Measurements from ENCODE around the gene SHROOM3. TPM values are rescaled to one million over a fixed set of nuclear protein-coding genes. Genes with fewer than 3 reads are reported as not detected.

Gene SHROOM3
- polyA plus RNA-seq, 2 of the 4 experiments (the other 2 are of a cell fraction), result 2.8 to 5.1 TPM

DNA sequence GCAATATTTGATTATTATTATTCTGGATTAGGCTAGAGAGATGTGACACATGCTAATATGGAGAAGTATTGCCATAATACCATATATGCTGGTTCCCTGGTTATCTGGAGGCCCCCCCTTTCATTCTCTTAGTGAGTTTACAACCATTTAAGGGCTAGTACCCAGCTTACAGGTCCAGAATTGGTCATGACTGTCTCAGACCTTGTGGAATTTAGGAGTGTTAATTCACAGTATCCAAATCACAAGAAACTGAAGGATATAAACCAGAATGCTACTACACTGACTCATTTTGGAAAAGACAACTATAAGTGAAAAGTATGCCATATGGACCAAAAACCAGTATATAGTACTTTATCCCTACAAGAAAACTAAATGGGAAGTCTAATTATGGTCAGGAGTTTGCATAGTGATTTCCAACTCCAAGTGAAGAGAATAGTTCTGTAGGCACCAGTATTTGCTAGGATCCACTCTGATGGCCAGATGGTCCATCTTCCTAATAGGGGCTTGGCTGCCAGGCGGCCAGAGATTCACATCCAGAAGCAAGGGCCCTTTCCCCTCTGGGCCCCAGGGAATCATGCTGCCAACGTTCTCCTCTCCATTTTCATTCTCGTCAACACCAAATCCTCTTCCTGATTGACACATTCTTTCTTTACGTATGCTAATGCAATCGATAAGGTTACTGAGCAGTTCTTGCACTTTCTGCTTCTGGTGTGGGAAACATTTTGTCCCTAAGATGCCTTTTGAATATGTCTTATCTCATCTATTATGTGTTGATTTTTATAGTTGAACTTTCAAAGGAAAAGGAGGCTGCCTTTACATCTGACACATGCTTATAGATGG lies 123.6 kb downstream of the SHROOM3 start:
- 71% methylated on average over 5 of the region's 5 CpGs for WGBS (ENCODE audit: missing lambda C conversion rate)
- POLR2A ChIA-PET, result no interaction called here
- Histone ChIP-seq H3K27ac (no peak overlapping the region), H3K4me2 (no peak overlapping the region), H3K4me3 (no peak overlapping the region), H3K9me3 (no peaks in the 10 kb centered on the region), H3K4me1 (0 out of 3 replicates have a peak, but pooled peaks cover 4% of the 10 kb centered on the region)
- ATAC-seq, result no peak
- DNase-seq (ENCODE audit: low read depth in 1 of 2, low spot score in 1 of 2), result no peak
- TF ChIP-seq HOXB5 (CRISPR knock-in tag; IDR thresholded peaks at IDR 0.05), result no peak
- TF ChIP-seq EP300 (IDR thresholded peaks at IDR 0.05), result no peak
- TF ChIP-seq EHMT2 (IDR thresholded peaks at IDR 0.05; ENCODE audit: low read depth), result no peak
- no peak for TF ChIP-seq SMC3 (IDR thresholded peaks at IDR 0.05)
- TF ChIP-seq SREBF2 (IDR thresholded peaks at IDR 0.05), result no peak
- no peak for TF ChIP-seq CBX8 (IDR thresholded peaks at IDR 0.05)
- TF ChIP-seq CHD2 (IDR thresholded peaks at IDR 0.05; ENCODE audit: low read length, partially characterized antibody), result no peak
- no peak for TF ChIP-seq TP53 (CRISPR knock-in tag; IDR thresholded peaks at IDR 0.05)
- TF ChIP-seq, protein P1, sequence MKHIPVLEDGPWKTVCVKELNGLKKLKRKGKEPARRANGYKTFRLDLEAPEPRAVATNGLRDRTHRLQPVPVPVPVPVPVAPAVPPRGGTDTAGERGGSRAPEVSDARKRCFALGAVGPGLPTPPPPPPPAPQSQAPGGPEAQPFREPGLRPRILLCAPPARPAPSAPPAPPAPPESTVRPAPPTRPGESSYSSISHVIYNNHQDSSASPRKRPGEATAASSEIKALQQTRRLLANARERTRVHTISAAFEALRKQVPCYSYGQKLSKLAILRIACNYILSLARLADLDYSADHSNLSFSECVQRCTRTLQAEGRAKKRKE (CRISPR knock-in tag; IDR thresholded peaks at IDR 0.05; ENCODE audit: low read depth), result no peak
- no peak for TF ChIP-seq MYC (IDR thresholded peaks at IDR 0.05; ENCODE audit: borderline replicate concordance, low read length)
- TF ChIP-seq, protein P2, sequence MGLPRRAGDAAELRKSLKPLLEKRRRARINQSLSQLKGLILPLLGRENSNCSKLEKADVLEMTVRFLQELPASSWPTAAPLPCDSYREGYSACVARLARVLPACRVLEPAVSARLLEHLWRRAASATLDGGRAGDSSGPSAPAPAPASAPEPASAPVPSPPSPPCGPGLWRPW (IDR thresholded peaks at IDR 0.05), result no peak
- TF ChIP-seq HOXA7 (CRISPR knock-in tag; IDR thresholded peaks at IDR 0.05), result no peak
- TF ChIP-seq, protein P3, sequence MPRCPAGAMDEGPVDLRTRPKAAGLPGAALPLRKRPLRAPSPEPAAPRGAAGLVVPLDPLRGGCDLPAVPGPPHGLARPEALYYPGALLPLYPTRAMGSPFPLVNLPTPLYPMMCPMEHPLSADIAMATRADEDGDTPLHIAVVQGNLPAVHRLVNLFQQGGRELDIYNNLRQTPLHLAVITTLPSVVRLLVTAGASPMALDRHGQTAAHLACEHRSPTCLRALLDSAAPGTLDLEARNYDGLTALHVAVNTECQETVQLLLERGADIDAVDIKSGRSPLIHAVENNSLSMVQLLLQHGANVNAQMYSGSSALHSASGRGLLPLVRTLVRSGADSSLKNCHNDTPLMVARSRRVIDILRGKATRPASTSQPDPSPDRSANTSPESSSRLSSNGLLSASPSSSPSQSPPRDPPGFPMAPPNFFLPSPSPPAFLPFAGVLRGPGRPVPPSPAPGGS (IDR thresholded peaks at IDR 0.05), result no peak
- TF ChIP-seq POLR2A (IDR thresholded peaks at IDR 0.05; ENCODE audit: low read length), result no peak
- TF ChIP-seq CBX2 (IDR thresholded peaks at IDR 0.05; ENCODE audit: borderline replicate concordance, low read depth), result no peak
- TF ChIP-seq JUN (IDR thresholded peaks at IDR 0.05), result no peak
- TF ChIP-seq HDAC2 (IDR thresholded peaks at IDR 0.05), result no peak
- TF ChIP-seq ZC3H11A (IDR thresholded peaks at IDR 0.05), result no peak
- no peak for TF ChIP-seq RFX5 (IDR thresholded peaks at IDR 0.05)
- no peak for FAIRE-seq
- CTCF ChIA-PET, result no interaction called here

DNA sequence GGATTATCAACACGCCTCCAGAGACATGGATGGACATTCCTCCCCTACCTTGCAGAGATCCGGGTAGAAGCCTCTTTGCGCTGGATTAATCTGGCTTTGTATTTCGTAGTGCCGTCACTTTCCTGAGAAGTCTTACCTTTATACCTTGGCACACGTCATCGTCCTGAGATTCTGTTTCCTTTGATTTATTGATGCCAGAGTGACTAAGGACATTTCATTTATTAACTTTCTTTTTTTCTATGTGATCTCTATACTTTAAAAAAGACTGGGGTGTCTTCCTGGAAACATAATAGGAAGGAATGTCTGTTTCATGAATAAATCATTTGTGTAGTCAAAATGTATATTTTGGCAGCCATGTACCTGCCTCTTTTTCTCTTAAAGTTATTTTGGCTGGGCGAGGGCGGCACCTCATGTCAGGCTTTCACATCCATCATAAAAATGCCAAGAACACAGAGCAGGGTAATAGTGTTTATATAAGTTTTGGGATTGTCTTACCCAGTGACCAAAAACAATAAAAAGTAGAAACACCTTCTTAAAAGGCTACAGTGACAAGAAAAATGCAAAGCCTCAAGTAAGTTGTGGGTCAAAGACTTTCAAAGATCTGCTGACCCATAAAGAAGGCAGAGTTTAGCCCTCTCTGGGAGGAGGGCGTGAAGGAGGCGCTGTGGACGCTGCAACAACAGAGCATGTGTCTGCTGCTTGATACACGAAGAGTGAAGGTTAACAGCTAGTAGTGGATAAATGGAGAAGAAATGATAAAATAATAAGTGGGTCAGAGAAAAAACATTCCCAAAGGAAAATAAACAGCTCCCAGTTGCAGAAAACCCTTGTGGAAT lies 124.4 kb downstream of the SHROOM3 start:
- Histone ChIP-seq H3K9me3 (no peaks in the 10 kb centered on the region), H3K4me3 (no peak overlapping the region), H3K27ac (no peak overlapping the region), H3K4me2 (no peak overlapping the region), H3K4me1 (0 out of 3 replicates have a peak, but pooled peaks cover 4% of the 10 kb centered on the region)
- CTCF ChIA-PET, result no interaction called here
- WGBS (ENCODE audit: missing lambda C conversion rate), result 75% methylated on average over 13 of the region's 13 CpGs
- no peak for ATAC-seq
- DNase-seq (ENCODE audit: low read depth in 1 of 2, low spot score in 1 of 2), result no peak
- no peak for FAIRE-seq
- POLR2A ChIA-PET, result no interaction called here
- TF ChIP-seq, protein P4, sequence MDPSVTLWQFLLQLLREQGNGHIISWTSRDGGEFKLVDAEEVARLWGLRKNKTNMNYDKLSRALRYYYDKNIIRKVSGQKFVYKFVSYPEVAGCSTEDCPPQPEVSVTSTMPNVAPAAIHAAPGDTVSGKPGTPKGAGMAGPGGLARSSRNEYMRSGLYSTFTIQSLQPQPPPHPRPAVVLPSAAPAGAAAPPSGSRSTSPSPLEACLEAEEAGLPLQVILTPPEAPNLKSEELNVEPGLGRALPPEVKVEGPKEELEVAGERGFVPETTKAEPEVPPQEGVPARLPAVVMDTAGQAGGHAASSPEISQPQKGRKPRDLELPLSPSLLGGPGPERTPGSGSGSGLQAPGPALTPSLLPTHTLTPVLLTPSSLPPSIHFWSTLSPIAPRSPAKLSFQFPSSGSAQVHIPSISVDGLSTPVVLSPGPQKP (IDR thresholded peaks at IDR 0.05; ENCODE audit: low read depth, low read length), result no peak
- TF ChIP-seq, protein P5, sequence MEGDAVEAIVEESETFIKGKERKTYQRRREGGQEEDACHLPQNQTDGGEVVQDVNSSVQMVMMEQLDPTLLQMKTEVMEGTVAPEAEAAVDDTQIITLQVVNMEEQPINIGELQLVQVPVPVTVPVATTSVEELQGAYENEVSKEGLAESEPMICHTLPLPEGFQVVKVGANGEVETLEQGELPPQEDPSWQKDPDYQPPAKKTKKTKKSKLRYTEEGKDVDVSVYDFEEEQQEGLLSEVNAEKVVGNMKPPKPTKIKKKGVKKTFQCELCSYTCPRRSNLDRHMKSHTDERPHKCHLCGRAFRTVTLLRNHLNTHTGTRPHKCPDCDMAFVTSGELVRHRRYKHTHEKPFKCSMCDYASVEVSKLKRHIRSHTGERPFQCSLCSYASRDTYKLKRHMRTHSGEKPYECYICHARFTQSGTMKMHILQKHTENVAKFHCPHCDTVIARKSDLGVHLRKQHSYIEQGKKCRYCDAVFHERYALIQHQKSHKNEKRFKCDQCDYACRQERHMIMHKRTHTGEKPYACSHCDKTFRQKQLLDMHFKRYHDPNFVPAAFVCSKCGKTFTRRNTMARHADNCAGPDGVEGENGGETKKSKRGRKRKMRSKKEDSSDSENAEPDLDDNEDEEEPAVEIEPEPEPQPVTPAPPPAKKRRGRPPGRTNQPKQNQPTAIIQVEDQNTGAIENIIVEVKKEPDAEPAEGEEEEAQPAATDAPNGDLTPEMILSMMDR (IDR thresholded peaks at IDR 0.05), result no peak
- TF ChIP-seq POLR2AphosphoS2 (conservative IDR thresholded peaks at IDR 0.05; ENCODE audit: low read length) (no peak), RFX5 (IDR thresholded peaks at IDR 0.05) (no peak), ZSCAN20 (CRISPR knock-in tag; IDR thresholded peaks at IDR 0.05) (no peak), MAZ (IDR thresholded peaks at IDR 0.05; ENCODE audit: borderline replicate concordance, low read depth, low read length) (no peak)
- TF ChIP-seq, protein P6, sequence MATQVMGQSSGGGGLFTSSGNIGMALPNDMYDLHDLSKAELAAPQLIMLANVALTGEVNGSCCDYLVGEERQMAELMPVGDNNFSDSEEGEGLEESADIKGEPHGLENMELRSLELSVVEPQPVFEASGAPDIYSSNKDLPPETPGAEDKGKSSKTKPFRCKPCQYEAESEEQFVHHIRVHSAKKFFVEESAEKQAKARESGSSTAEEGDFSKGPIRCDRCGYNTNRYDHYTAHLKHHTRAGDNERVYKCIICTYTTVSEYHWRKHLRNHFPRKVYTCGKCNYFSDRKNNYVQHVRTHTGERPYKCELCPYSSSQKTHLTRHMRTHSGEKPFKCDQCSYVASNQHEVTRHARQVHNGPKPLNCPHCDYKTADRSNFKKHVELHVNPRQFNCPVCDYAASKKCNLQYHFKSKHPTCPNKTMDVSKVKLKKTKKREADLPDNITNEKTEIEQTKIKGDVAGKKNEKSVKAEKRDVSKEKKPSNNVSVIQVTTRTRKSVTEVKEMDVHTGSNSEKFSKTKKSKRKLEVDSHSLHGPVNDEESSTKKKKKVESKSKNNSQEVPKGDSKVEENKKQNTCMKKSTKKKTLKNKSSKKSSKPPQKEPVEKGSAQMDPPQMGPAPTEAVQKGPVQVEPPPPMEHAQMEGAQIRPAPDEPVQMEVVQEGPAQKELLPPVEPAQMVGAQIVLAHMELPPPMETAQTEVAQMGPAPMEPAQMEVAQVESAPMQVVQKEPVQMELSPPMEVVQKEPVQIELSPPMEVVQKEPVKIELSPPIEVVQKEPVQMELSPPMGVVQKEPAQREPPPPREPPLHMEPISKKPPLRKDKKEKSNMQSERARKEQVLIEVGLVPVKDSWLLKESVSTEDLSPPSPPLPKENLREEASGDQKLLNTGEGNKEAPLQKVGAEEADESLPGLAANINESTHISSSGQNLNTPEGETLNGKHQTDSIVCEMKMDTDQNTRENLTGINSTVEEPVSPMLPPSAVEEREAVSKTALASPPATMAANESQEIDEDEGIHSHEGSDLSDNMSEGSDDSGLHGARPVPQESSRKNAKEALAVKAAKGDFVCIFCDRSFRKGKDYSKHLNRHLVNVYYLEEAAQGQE (IDR thresholded peaks at IDR 0.05), result no peak
